Lower leg skin (tissue), 3 donors: Measurements from ENCODE around the gene FANK1.

Experiments used
- POLR2A ChIP-seq, 2 donors: fragments of 450-650 bp; IDR thresholded peaks; one replicate each; pipeline ENCODE4 v1.6.1; 2016 to 2017; ENCODE audit warnings: antibody characterized with exemption in 2 of 2, mild to moderate bottlenecking in 1 of 2, moderate library complexity in 1 of 2
- TF ChIP-seq, protein P1 (sequence below), 3 donors: fragments of 450-650 bp; IDR thresholded peaks; one replicate each; pipeline ENCODE4 v1.5.1; 2016; ENCODE audit warnings: antibody characterized with exemption in 3 of 3, mild to moderate bottlenecking in 3 of 3, moderate library complexity in 2 of 3

DNA sequence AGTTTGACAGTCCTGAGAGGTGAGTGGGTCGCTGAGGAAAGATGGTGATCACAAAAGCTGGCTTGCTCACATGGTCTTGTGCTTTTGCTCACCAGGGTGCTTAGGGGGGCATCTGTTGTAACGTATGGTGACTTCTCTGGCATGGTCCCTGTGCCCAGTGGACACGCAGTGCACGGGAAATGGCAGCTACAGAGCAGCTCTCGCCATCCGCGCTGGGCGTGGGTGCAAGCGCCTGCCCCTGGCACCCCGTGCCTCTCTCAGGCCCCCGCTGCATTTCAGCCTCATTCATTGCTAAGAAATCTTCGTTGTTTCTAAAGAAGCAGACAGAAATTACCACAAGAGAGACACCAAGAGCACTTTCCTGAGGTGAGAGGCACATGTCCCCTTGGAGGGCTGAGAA is 101.2 kb downstream of the FANK1 start:
- TF ChIP-seq, protein P1, sequence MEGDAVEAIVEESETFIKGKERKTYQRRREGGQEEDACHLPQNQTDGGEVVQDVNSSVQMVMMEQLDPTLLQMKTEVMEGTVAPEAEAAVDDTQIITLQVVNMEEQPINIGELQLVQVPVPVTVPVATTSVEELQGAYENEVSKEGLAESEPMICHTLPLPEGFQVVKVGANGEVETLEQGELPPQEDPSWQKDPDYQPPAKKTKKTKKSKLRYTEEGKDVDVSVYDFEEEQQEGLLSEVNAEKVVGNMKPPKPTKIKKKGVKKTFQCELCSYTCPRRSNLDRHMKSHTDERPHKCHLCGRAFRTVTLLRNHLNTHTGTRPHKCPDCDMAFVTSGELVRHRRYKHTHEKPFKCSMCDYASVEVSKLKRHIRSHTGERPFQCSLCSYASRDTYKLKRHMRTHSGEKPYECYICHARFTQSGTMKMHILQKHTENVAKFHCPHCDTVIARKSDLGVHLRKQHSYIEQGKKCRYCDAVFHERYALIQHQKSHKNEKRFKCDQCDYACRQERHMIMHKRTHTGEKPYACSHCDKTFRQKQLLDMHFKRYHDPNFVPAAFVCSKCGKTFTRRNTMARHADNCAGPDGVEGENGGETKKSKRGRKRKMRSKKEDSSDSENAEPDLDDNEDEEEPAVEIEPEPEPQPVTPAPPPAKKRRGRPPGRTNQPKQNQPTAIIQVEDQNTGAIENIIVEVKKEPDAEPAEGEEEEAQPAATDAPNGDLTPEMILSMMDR (IDR thresholded peaks at IDR 0.05), result no peak
- no peak for TF ChIP-seq POLR2A (IDR thresholded peaks at IDR 0.05)
